Hepatic stellate cell (primary cell): Measurements from ENCODE around the gene DNAJC18.

Experiments
- DNase-seq: peaks from one replicate; pipeline ENCODE4 v3.0.0; 2011; ENCODE audit warnings: low spot score

Gene DNAJC18

DNA sequence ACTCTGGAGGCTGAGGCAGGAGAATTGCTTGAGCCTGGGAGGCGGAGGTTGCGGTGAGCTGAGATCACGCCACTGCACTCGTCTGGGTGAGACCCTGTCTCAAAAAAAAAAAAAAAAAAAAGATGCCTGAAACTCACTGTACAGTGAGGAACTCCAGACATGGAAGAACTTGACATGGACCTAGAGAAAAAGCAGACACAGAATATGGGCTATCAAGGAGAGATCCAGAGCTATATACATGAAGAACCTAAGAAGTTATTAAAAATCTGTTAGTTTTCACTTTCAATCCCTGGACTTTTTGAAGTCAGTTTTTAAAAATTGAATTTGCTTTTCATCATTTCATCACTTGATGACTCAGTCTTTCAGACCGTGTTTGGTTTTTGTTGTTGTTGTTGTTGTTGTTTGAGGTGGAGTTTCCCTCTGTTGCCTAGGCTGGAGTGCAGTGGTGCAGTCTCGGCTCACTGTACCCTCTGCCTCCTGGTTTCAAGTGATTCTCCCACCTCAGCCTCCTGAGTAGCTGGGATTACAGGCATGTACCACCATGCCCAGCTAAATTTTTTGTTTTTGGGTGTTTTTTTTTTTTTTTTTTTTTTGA lies 77.4 kb downstream of the DNAJC18 start:
- DNase-seq = no peak

DNA sequence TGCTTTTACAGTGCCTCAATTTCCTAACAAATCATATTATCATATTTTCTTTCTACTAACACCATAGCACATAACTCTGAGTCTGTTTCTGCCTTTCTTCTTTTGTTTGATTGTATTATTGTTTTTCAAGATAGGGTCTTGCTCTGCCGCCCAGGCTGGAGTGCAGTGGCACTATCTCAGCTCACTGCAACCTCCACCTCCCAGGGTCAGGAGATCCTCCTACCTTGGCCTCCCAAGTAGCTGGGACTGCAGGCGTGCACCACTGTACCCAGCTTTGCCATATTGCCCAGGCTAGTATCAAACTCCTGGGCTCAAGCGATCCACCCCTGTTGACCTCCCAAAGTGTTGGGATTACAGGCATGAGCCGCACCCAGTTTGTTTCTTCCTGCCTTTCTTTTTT lies 78.9 kb downstream of the DNAJC18 start:
- no peak for DNase-seq
